H1 (cell line): ENCODE measurements around the gene SENP1. TPM values are rescaled to one million over a fixed set of nuclear protein-coding genes. Genes with fewer than 3 reads are reported as not detected.

Experiments used
- CBX8 ChIP-seq: fragments of 300-800, 300-1000 bp; sonication (generic); IDR thresholded peaks from 2 replicates; pipeline ENCODE4 v1.7.1; 2016; ENCODE audit warnings: low read depth, low read length, borderline replicate concordance
- CTBP2 ChIP-seq: IDR thresholded peaks from 2 replicates; pipeline ENCODE4 v1.7.0; 2011; ENCODE audit warnings: borderline replicate concordance, mild to moderate bottlenecking, moderate library complexity, mixed read lengths, low read length; ENCODE audit not compliant: insufficient read depth, insufficient read length
- CTCF ChIP-seq, 3 experiments: IDR thresholded peaks; 1 replicate in 2 of 3; 2 replicates in 1 of 3; pipeline versions ENCODE4 v1.5.1 to v1.6.1; 2011; ENCODE audit warnings: low read length in 3 of 3, mild to moderate bottlenecking in 3 of 3, inconsistent platforms in 2 of 3, low read depth in 1 of 3, moderate library complexity in 1 of 3; ENCODE audit not compliant: insufficient read depth in 1 of 3; ENCODE audit errors: control extremely low read depth in 1 of 3
- EGR1 ChIP-seq: IDR thresholded peaks from 2 replicates; pipeline ENCODE4 v1.6.1; 2011; ENCODE audit warnings: low read depth, low read length, borderline replicate concordance
- FOSL1 ChIP-seq: IDR thresholded peaks from 2 replicates; pipeline ENCODE4 v1.6.1; 2011; ENCODE audit warnings: mild to moderate bottlenecking, low read depth, low read length, moderate library complexity; ENCODE audit not compliant: insufficient read depth
- KDM4A ChIP-seq: IDR thresholded peaks from one replicate; pipeline ENCODE4 v1.7.1; 2012; ENCODE audit warnings: low read depth, mild to moderate bottlenecking, moderate library complexity, low read length, inconsistent platforms; ENCODE audit not compliant: severe bottlenecking
- SAP30 ChIP-seq: fragments of 300-600 bp; sonication (generic); IDR thresholded peaks from 2 replicates; pipeline ENCODE4 v1.7.1; 2012; ENCODE audit warnings: low read length, moderate library complexity, mild to moderate bottlenecking, inconsistent platforms; ENCODE audit not compliant: insufficient read depth, insufficient replicate concordance
- SIX5 ChIP-seq: IDR thresholded peaks from 2 replicates; pipeline ENCODE4 v1.6.1; 2011; ENCODE audit warnings: mild to moderate bottlenecking, low read depth, low read length
- SP1 ChIP-seq: IDR thresholded peaks from 2 replicates; pipeline ENCODE4 v1.6.1; 2011; ENCODE audit warnings: low read depth, low read length
- SP4 ChIP-seq: IDR thresholded peaks from 2 replicates; pipeline ENCODE4 v1.6.1; 2012; ENCODE audit warnings: low read length, inconsistent platforms
- SRF ChIP-seq: IDR thresholded peaks from 2 replicates; pipeline ENCODE4 v1.6.1; 2011; ENCODE audit warnings: mild to moderate bottlenecking, low read depth, low read length, moderate library complexity
- TBP ChIP-seq: IDR thresholded peaks from 2 replicates; pipeline ENCODE4 v1.6.1; 2011; ENCODE audit warnings: low read depth, low read length, improper control_type of control experiment
- TCF12 ChIP-seq: IDR thresholded peaks from 2 replicates; pipeline ENCODE4 v1.6.1; 2011; ENCODE audit warnings: low read depth, mild to moderate bottlenecking, low read length
- TEAD4 ChIP-seq: IDR thresholded peaks from 2 replicates; pipeline ENCODE4 v1.6.1; 2012; ENCODE audit warnings: low read depth, low read length, inconsistent platforms, mixed read lengths
- YY1 ChIP-seq: IDR thresholded peaks from 2 replicates; pipeline ENCODE4 v1.6.1; 2011; ENCODE audit warnings: low read depth, mild to moderate bottlenecking, low read length
- polyA plus RNA-seq, 7 experiments: library from polyadenylated mRNA; depleted of rRNA in 3 of 7; stranded (reverse) in 5 of 7; unstranded in 2 of 7; fragments of >200 nt in 5 of 7; fragments of 200-250 nt in 2 of 7; gene quantifications; 1 replicate in 5 of 7; 2 replicates in 1 of 7; 4 replicates in 1 of 7; pipeline versions ENCODE4 v1.2.1 to v1.2.3, GENCODE V29; 2011 to 2013; ENCODE audit warnings: missing spikeins in 2 of 7, mixed read lengths in 2 of 7
- total RNA-seq: library from RNA; stranded (reverse); fragmentation: NEBNext Ultra II Directional; extraction: Animal tissue kit (Norgen Biotek cat#: 25700); gene quantifications from 2 replicates; pipeline ENCODE4 v1.2.1, GENCODE V29; 2021
- TF ChIP-seq, protein P1 (sequence below): IDR thresholded peaks from 2 replicates; pipeline ENCODE4 v1.6.1; 2011; ENCODE audit warnings: low read depth, mild to moderate bottlenecking, low read length; ENCODE audit not compliant: insufficient read depth
- TF ChIP-seq, protein P2 (sequence below): IDR thresholded peaks from 2 replicates; pipeline ENCODE4 v1.6.1; 2011; ENCODE audit warnings: low read length, improper control_type of control experiment
- TF ChIP-seq, protein P3 (sequence below): IDR thresholded peaks from 2 replicates; pipeline ENCODE4 v1.6.1; 2012; ENCODE audit warnings: inconsistent platforms
- TF ChIP-seq, protein P4 (sequence below): IDR thresholded peaks from 2 replicates; pipeline ENCODE4 v1.6.1; 2012; ENCODE audit warnings: inconsistent platforms

Gene SENP1
- total and polyA plus RNA-seq, 2 of the 8 experiments (the other 6 are each of a cell fraction or from before 2014, with no cell fraction given), result 14.2 to 31.5 TPM

DNA sequence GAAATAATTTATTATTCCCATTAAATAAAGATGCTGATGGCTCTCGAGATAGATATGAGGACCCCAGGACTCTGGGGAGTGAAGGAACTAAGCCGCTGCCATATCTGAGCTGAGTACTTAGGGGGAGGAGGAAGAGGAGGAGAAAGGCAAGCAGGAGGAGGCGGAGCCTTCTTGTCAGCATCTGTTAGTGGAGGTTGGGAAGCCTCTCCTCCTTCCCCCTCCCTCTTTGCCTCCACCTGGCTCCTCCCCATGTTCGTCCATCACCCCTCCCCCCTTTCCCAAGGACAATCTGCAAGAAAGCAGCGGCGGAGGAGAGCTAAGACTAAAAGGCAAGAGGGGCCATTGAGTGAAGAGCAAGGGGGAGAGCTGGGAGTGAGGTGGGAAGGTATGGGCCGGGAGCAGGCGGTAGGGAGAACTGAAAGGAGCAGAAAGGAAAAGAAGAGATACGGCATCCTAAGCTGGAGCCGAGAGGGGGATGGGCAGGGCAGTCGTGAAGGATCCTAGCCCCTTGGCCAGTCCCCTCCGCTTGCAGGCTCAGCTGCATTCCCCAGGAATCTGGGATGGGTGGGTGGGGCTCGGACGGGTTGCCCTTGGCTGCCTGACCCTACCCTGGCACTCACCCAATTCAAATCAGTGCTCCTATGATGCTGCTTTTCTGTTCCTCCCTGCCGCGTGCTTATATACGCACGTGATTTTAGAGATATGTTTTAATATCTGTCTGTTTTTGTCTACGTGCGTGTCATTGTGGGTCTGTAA, 13.4 kb upstream of the SENP1 start, which contains the start of gene PFKM (continued):
- TF ChIP-seq KDM4A, result peak; percentile 81
- TF ChIP-seq CBX8, result no peak
- no peak for TF ChIP-seq EGR1
- TF ChIP-seq YY1, result 0 out of 2 replicates have a peak, but pooled peaks have one; percentile 6
- TF ChIP-seq TEAD4, result peak; percentile 64
- peak; percentile 58 for TF ChIP-seq TBP
- no peak for TF ChIP-seq TCF12
- no peak for TF ChIP-seq CTBP2
- TF ChIP-seq SRF, result no peak
- TF ChIP-seq, protein P1, sequence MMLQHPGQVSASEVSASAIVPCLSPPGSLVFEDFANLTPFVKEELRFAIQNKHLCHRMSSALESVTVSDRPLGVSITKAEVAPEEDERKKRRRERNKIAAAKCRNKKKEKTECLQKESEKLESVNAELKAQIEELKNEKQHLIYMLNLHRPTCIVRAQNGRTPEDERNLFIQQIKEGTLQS, result no peak
- TF ChIP-seq, protein P2, sequence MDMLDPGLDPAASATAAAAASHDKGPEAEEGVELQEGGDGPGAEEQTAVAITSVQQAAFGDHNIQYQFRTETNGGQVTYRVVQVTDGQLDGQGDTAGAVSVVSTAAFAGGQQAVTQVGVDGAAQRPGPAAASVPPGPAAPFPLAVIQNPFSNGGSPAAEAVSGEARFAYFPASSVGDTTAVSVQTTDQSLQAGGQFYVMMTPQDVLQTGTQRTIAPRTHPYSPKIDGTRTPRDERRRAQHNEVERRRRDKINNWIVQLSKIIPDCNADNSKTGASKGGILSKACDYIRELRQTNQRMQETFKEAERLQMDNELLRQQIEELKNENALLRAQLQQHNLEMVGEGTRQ, result no peak
- TF ChIP-seq CTCF (IDR thresholded peaks at IDR 0.05; ENCODE audit: control extremely low read depth in 1 of 3, insufficient read depth in 1 of 3, low read depth in 1 of 3, low read length in 3 of 3), result no peak
- no peak for TF ChIP-seq SIX5
- no peak for TF ChIP-seq SP4
- TF ChIP-seq, protein P3, sequence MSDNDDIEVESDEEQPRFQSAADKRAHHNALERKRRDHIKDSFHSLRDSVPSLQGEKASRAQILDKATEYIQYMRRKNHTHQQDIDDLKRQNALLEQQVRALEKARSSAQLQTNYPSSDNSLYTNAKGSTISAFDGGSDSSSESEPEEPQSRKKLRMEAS, result no peak
- peak; percentile 33 for TF ChIP-seq SAP30
- TF ChIP-seq, protein P4, sequence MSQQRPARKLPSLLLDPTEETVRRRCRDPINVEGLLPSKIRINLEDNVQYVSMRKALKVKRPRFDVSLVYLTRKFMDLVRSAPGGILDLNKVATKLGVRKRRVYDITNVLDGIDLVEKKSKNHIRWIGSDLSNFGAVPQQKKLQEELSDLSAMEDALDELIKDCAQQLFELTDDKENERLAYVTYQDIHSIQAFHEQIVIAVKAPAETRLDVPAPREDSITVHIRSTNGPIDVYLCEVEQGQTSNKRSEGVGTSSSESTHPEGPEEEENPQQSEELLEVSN, result no peak
- peak; percentile 60 for TF ChIP-seq SP1
- no peak for TF ChIP-seq FOSL1
